ENCODE measurements around the gene INKA2.

The INKA2 gene

DNA sequence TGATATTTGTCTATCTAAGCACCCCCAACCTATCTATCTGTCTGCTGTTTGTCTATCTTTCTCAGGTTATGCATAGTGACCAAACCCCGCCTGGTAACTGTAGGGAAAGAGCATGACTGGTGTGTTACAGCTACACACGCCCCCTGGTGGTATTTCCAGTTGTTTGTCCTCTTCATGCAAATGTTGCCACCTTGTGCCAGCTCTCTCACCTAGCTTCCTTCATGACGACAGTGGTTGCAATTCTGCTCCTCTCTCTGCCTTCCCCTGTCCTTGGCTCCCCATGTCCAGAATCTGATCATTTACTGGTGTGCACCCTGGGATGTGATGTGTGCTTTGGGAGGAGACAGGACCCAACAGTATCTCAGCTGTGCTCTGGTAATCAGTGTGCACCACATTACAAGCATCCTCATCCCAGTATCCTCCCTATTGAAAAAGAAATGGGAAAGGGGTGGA is 8.1 kb upstream of the INKA2 start:
- H3K27ac ChIP-seq, result no peak overlapping the region
- TF ChIP-seq CTCF (IDR thresholded peaks at IDR 0.05), result peak; percentile 20

DNA sequence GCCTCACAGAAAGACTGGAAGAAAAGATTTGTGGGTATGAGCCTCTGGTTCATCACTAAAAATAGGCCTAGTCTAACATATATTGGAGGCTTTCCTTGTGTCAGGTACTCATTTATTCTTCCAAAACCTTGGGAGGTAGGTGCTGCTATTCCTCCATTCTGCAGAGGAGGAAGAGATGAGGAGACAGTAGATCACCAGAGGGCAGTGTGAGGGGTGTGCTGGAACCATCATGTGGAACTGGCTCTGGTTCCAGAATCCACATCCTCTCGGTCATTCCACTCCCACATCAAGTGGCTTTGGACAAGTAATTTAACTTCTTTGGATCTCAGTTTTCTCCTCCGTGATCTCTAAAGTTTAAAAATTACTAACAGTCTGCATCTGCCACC is 7.4 kb upstream of the INKA2 start:
- no peaks in the 10 kb centered on the region for H3K27me3 ChIP-seq (ENCODE audit: control insufficient read depth, insufficient read depth, low read length)

More for the DNA sequence above, 8.1 kb upstream of the INKA2 start:
- Histone ChIP-seq H3K36me3 (ENCODE audit: control insufficient read depth, insufficient read depth, low read length) (no peaks in the 10 kb centered on the region), H2AFZ (no peak overlapping the region), H3K4me2 (ENCODE audit: low read length) (no peak overlapping the region), H3K4me3 (ENCODE audit: low read depth, low read length) (no peak overlapping the region), H3K4me1 (no peaks in the 10 kb centered on the region), H3K27me3 (ENCODE audit: control insufficient read depth, insufficient read depth, low read length) (no peaks in the 10 kb centered on the region), H3K9ac (no peak overlapping the region), H3K9me3 (ENCODE audit: control insufficient read depth, low read length) (no peaks in the 10 kb centered on the region), H3K79me2 (no peaks in the 10 kb centered on the region)

GRCh38 chr1:111745675-111746613 is 6.7 kb upstream of the INKA2 start:
- Histone ChIP-seq H3K4me1 (no peaks in the 10 kb centered on the region), H3K27ac (no peak overlapping the region), H3K79me2 (no peaks in the 10 kb centered on the region), H3K27me3 (ENCODE audit: control insufficient read depth, insufficient read depth, low read length) (no peaks in the 10 kb centered on the region), H3K9me3 (ENCODE audit: control insufficient read depth, low read length) (no peaks in the 10 kb centered on the region), H3K9ac (no peak overlapping the region), H3K4me2 (ENCODE audit: low read length) (no peak overlapping the region), H3K36me3 (ENCODE audit: control insufficient read depth, insufficient read depth, low read length) (no peaks in the 10 kb centered on the region), H2AFZ (no peak overlapping the region), H3K4me3 (ENCODE audit: low read depth, low read length) (no peak overlapping the region)
- TF ChIP-seq CTCF (IDR thresholded peaks at IDR 0.05), result no peak

More for the DNA sequence above, 7.4 kb upstream of the INKA2 start:
- no peak overlapping the region for H3K27ac ChIP-seq
- no peak overlapping the region for H3K9ac ChIP-seq
- H3K9me3 ChIP-seq (ENCODE audit: control insufficient read depth, low read length), result no peaks in the 10 kb centered on the region
- no peaks in the 10 kb centered on the region for H3K4me1 ChIP-seq
- TF ChIP-seq CTCF (IDR thresholded peaks at IDR 0.05), result no peak
- no peak overlapping the region for H2AFZ ChIP-seq
- H3K36me3 ChIP-seq (ENCODE audit: control insufficient read depth, insufficient read depth, low read length), result no peaks in the 10 kb centered on the region
- H3K4me2 ChIP-seq (ENCODE audit: low read length), result no peak overlapping the region
- H3K79me2 ChIP-seq, result no peaks in the 10 kb centered on the region
- no peak overlapping the region for H3K4me3 ChIP-seq (ENCODE audit: low read depth, low read length)

- Histone ChIP-seq H3K9ac (no peak overlapping the region), H2AFZ (no peak overlapping the region), H3K27ac (no peak overlapping the region), H3K27me3 (ENCODE audit: control insufficient read depth, insufficient read depth, low read length) (no peaks in the 10 kb centered on the region), H3K4me1 (no peaks in the 10 kb centered on the region), H3K4me2 (ENCODE audit: low read length) (no peak overlapping the region), H3K4me3 (ENCODE audit: low read depth, low read length) (no peak overlapping the region), H3K36me3 (ENCODE audit: control insufficient read depth, insufficient read depth, low read length) (no peaks in the 10 kb centered on the region), H3K79me2 (no peaks in the 10 kb centered on the region), H3K9me3 (ENCODE audit: control insufficient read depth, low read length) (no peaks in the 10 kb centered on the region)
- TF ChIP-seq CTCF (IDR thresholded peaks at IDR 0.05), result no peak
Observed at GRCh38 chr1:111743679-111744101, 4.5 kb upstream of the INKA2 start.

Measured in parathyroid adenoma (tissue), 2 donors.